Measurements from ENCODE around the gene GRIN2D. TPM values are rescaled to one million over a fixed set of nuclear protein-coding genes. Genes with fewer than 3 reads are reported as not detected.

The GRIN2D gene
- total and polyA plus RNA-seq, 2 of the 8 experiments (the other 6 are each of a cell fraction or from before 2014, with no cell fraction given) = 2.2 to 12.4 TPM

DNA sequence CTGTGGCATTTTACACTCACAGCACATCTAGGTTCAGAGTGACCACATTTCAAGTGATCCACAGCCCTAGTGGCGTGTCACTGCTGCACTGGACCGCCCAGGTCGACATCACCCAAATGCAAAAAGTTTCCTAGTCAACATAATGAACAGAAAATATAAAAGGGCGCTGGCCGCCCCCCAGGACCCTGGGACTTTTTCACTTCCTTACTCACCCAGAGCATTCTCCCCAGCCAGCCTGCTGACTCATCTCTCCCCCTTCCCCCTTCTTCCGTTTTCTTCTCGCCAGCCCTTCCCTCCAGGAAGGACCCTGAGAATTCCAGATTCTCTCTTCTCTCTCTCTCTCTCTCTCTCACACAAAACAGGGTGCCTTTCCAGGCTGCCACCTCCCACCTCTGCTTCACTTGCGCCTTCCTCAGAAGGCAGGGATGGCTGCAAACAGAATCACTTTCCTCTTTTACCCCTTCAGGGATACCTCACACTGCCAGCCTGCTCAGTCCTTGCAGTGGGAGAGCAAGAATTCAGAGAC is 31.3 kb downstream of the GRIN2D start (continued):
- TF ChIP-seq BACH1 (IDR thresholded peaks at IDR 0.05; ENCODE audit: low read length) (peak; percentile 82), SP1 (IDR thresholded peaks at IDR 0.05; ENCODE audit: low read depth, low read length) (no peak), TAF7 (optimal IDR thresholded peaks at IDR 0.05; ENCODE audit: borderline replicate concordance, low read depth, low read length) (no peak), JUND (IDR thresholded peaks at IDR 0.05; ENCODE audit: low read length) (peak; percentile 80), CHD1 (IDR thresholded peaks at IDR 0.05; ENCODE audit: low read depth, low read length) (no peak), TCF12 (IDR thresholded peaks at IDR 0.05; ENCODE audit: low read depth, low read length) (no peak), ASH2L (IDR thresholded peaks at IDR 0.05; ENCODE audit: low read length) (no peak), RXRA (IDR thresholded peaks at IDR 0.05; ENCODE audit: insufficient read depth, low read depth, low read length) (no peak), SRF (IDR thresholded peaks at IDR 0.05; ENCODE audit: low read depth, low read length) (no peak), HDAC6 (IDR thresholded peaks at IDR 0.05; ENCODE audit: low read depth, low read length) (no peak), KDM5A (IDR thresholded peaks at IDR 0.05; ENCODE audit: low read length) (no peak), GABPA (IDR thresholded peaks at IDR 0.05; ENCODE audit: borderline replicate concordance, insufficient read depth, low read length) (no peak), MAFK (IDR thresholded peaks at IDR 0.05; ENCODE audit: low read depth, low read length) (peak; percentile 64; the same call in 1 of the 2 replicates), POLR2AphosphoS5 (IDR thresholded peaks at IDR 0.05; ENCODE audit: low read depth, low read length) (no peak)
- TF ChIP-seq, protein P1, sequence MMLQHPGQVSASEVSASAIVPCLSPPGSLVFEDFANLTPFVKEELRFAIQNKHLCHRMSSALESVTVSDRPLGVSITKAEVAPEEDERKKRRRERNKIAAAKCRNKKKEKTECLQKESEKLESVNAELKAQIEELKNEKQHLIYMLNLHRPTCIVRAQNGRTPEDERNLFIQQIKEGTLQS (IDR thresholded peaks at IDR 0.05; ENCODE audit: insufficient read depth, low read depth, low read length) = no peak
- TF ChIP-seq, protein P2, sequence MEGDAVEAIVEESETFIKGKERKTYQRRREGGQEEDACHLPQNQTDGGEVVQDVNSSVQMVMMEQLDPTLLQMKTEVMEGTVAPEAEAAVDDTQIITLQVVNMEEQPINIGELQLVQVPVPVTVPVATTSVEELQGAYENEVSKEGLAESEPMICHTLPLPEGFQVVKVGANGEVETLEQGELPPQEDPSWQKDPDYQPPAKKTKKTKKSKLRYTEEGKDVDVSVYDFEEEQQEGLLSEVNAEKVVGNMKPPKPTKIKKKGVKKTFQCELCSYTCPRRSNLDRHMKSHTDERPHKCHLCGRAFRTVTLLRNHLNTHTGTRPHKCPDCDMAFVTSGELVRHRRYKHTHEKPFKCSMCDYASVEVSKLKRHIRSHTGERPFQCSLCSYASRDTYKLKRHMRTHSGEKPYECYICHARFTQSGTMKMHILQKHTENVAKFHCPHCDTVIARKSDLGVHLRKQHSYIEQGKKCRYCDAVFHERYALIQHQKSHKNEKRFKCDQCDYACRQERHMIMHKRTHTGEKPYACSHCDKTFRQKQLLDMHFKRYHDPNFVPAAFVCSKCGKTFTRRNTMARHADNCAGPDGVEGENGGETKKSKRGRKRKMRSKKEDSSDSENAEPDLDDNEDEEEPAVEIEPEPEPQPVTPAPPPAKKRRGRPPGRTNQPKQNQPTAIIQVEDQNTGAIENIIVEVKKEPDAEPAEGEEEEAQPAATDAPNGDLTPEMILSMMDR (IDR thresholded peaks at IDR 0.05; ENCODE audit: control extremely low read depth in 1 of 3, insufficient read depth in 1 of 3, low read depth in 1 of 3, low read length in 3 of 3) = no peak

Data from H1 (cell line).